Measurements from ENCODE around the gene GRB10.

Gene GRB10

DNA sequence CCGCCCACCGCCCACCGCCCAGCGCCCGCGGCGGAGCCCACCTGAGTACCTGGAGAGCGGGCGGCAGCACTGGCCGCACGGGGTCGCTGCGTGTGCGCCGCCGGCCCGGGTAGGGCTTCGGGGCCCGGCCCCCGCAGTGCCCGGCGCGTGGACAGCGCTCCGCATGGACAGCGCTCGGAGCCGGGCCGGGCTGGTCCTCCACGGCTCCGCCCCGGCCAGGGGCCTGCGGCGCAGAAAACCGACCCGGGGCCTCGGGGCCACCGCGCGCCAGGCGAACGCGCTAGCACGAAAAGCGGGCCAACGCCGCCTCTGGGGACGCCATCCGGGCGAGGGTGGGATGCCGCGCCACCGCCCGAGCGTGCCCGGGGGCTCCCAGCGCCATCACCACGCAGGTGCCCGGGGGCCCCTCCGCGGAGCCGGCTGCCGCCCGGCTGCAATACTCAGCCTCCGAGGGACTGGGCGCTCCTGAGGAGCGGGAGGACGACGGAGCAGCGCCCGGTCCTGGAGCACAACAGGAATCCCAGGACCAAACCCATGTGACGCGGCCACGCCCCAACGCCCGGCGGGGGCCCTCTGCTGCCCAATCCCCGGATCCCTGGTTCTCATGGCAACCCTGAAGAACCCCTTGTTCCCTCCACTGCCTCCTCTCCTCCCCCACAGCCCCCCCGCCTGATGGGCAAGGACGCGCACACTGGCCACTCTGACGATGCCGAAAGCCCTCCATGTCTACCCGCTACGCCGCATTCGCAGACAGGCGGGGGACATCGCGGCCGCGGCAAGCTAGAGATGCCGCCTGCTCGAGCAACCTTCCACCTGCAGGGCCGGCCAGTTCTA, at the start of gene GRB10:
GRB10 (minus strand) TSS at position 522 of the 834 bp plus-strand sequence. CDS start 50,574 bp downstream, outside the sequence.
- no peak for DNase-seq (ENCODE audit: low read depth)
- TF ChIP-seq, protein P1, sequence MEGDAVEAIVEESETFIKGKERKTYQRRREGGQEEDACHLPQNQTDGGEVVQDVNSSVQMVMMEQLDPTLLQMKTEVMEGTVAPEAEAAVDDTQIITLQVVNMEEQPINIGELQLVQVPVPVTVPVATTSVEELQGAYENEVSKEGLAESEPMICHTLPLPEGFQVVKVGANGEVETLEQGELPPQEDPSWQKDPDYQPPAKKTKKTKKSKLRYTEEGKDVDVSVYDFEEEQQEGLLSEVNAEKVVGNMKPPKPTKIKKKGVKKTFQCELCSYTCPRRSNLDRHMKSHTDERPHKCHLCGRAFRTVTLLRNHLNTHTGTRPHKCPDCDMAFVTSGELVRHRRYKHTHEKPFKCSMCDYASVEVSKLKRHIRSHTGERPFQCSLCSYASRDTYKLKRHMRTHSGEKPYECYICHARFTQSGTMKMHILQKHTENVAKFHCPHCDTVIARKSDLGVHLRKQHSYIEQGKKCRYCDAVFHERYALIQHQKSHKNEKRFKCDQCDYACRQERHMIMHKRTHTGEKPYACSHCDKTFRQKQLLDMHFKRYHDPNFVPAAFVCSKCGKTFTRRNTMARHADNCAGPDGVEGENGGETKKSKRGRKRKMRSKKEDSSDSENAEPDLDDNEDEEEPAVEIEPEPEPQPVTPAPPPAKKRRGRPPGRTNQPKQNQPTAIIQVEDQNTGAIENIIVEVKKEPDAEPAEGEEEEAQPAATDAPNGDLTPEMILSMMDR (IDR thresholded peaks at IDR 0.05; ENCODE audit: low read depth, low read length, missing control alignments) = no peak
- H3K4me3 ChIP-seq (ENCODE audit: low read depth, low read length) = no peak within 1 kb of the TSS

DNA sequence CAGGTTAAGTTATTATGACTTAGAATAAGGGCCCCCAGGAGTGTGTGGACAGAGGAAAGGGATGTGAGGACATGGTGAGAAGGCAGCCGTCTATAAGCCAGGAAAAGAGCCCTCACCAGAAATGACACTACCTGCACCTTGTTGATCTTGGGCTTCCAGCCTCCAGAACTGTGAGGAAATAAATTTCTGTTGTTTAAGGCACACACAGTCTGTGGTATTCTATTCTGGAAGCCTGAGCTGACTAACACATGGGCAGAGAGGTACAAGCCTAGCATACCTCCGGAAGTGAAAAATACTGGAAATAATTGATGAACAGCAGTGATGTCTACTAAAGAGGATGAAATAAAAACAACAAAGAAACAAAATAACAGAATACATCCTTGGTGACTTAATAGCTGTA, 46.1 kb upstream of the GRB10 start:
- DNase-seq (ENCODE audit: low read depth) = no peak
- no peak overlapping the region for H3K4me3 ChIP-seq (ENCODE audit: low read depth, low read length)
- TF ChIP-seq, protein P1 (IDR thresholded peaks at IDR 0.05; ENCODE audit: low read depth, low read length, missing control alignments) = no peak

DNA sequence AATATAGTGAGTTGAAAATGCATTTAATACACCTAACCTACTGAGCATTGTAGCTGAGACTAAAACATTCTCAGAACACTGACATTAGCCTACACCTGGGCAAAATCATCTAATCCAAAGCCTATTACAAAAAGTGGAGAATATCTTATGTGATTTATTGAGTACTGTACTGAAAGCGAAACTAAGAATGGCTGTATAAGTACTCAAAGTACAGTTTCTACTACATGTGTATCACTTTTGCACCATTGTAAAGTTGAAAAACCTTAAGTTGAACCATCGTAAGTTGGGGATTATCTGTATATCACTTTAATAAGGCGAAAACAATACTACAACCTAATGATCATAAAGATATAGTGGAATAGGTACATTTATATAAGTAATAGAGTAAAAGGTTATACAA, 45.4 kb upstream of the GRB10 start:
- no peak overlapping the region for H3K4me3 ChIP-seq (ENCODE audit: low read depth, low read length)
- no peak for DNase-seq (ENCODE audit: low read depth)
- TF ChIP-seq, protein P1 (IDR thresholded peaks at IDR 0.05; ENCODE audit: low read depth, low read length, missing control alignments) = no peak

DNA sequence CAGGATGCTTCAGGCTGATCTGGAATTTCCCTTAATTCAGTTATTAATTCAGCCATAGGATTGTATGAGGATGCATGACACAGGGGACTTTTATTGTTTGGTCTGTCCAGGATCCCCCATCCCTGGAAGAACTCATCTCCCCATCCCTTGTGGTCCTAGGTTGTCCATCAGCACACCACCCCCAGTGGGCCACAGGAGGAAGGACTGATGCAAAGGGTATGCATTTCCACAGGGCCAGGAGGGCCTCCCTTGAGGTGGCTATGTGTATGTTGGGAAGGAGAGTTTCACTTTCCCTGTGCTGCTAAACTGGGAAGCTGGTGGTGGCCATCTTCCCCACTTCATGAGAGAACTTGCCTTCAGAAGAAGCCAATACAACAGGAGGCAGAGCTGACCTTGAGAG, 44.6 kb upstream of the GRB10 start:
- DNase-seq (ENCODE audit: low read depth) = no peak
- H3K4me3 ChIP-seq (ENCODE audit: low read depth, low read length) = no peak overlapping the region
- TF ChIP-seq, protein P1 (IDR thresholded peaks at IDR 0.05; ENCODE audit: low read depth, low read length, missing control alignments) = no peak

DNA sequence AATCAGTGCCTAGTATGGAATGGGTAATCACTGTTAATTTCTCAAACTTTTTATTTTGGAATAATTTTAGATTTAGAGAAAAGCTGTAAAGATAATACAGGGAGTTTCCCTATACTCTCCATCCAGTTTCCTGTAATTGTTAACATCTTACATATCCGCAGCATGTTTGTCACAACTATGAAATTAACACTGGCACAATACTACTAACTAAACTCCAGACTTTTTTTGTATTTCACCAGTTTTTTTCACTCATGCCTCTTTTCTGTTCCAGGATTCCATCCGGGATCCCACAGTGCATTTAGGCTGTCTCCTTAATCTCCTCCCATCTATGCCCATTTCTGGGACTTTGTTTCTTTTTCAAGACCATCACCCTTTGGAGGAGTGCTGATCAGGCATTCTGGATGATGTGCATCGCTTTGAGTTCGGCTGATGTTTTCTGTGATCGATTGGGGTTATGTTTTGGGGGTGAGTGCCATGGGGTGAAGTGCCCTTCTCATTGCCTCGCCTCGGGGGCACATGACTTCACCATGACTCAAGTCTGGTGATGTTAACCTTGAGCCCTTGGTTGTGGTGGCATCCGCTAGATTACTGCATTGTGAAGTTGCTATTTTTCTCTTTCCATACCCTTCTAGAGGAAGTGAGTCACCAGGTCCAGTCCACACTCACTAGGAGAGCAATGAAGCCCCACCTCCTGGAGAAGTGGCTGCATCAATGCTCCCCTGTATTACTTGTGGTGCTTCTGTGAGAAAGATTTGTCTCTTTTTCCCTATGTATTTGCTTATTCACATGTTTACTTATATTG, 43.9 kb upstream of the GRB10 start:
- H3K4me3 ChIP-seq (ENCODE audit: low read depth, low read length) = no peak overlapping the region
- DNase-seq (ENCODE audit: low read depth) = no peak
- TF ChIP-seq, protein P1 (IDR thresholded peaks at IDR 0.05; ENCODE audit: low read depth, low read length, missing control alignments) = no peak

DNA sequence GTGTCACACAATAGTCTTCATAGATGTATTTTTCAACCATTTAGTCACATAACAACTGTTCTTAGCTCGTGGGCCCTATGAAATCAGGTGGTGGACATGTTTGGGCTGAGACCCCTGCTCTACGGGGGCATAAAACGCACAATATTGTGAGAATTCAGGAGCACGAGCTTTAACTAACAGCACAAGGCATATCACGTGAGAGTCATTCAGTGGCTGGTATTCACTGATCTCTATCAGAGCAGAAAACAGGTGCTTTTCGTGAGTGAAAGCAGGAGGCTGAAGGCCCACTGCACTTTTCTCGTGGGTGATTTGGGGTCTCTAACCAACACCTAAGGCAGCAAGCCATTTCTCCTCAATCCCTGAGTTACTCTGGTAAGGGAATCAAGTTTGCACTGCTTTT, 42.8 kb upstream of the GRB10 start:
- no peak overlapping the region for H3K4me3 ChIP-seq (ENCODE audit: low read depth, low read length)
- DNase-seq (ENCODE audit: low read depth) = no peak
- TF ChIP-seq, protein P1 (IDR thresholded peaks at IDR 0.05; ENCODE audit: low read depth, low read length, missing control alignments) = no peak

Measured in GM12864 (cell line).